ENCODE measurements around the gene CSNK1D.
A peak's percentile ranks its signal among the peaks of the same experiment; 100 is the strongest.

CSNK1D gene

GRCh38 chr17:82320140-82320840 is 46.8 kb upstream of the CSNK1D start:
- ChIA-PET CTCF (interaction anchor here (0.6 to 2.8 kb wide), 14 partner anchors 11 to 117 kb away, joined by 3 to 27 read pairs (median 5); no protein-coding TSS in a partner anchor), POLR2A (no interaction called here)
- Histone ChIP-seq H3K4me3 (ENCODE audit: low read depth, low read length) (no peak overlapping the region), H3K36me3 (ENCODE audit: control insufficient read depth in 2 of 2, insufficient read depth in 1 of 2, low read length in 2 of 2) (no peaks in the 10 kb centered on the region), H3K4me1 (ENCODE audit: control insufficient read depth, insufficient read depth, low read length) (no peaks in the 10 kb centered on the region; the same call in 1 of the 2 replicates), H3K9me3 (ENCODE audit: control insufficient read depth, insufficient read depth, low read depth, low read length) (no peaks in the 10 kb centered on the region), H3K27ac (ENCODE audit: extremely low read depth, low read depth, low read length) (no peak overlapping the region)
- TF ChIP-seq ZBTB20 (tag by site-specific recombination; IDR thresholded peaks at IDR 0.05) (peak; percentile 93), ZNF223 (tag by site-specific recombination; IDR thresholded peaks at IDR 0.05) (no peak), HIC1 (tag by site-specific recombination; IDR thresholded peaks at IDR 0.05) (0 out of 2 replicates have a peak, but pooled peaks have one; percentile 27), ZNF146 (tag by site-specific recombination; IDR thresholded peaks at IDR 0.05) (no peak), ZNF311 (tag by site-specific recombination; IDR thresholded peaks at IDR 0.05; ENCODE audit: borderline replicate concordance) (no peak), ZNF248 (tag by site-specific recombination; IDR thresholded peaks at IDR 0.05) (no peak), KLF1 (tag by site-specific recombination; IDR thresholded peaks at IDR 0.05) (no peak)

GRCh38 chr17:82319619-82320062 is 46.1 kb upstream of the CSNK1D start:
- 0 out of 2 replicates have a peak, but pooled peaks have one; percentile 15 for TF ChIP-seq SCRT1 (tag by site-specific recombination; IDR thresholded peaks at IDR 0.05; ENCODE audit: borderline replicate concordance)
- no peak for TF ChIP-seq ZBTB20 (tag by site-specific recombination; IDR thresholded peaks at IDR 0.05)
- TF ChIP-seq ZNF2 (tag by site-specific recombination; IDR thresholded peaks at IDR 0.05): 0 out of 2 replicates have a peak, but pooled peaks have one; percentile 29
- TF ChIP-seq ZNF596 (tag by site-specific recombination; IDR thresholded peaks at IDR 0.05): no peak
- peak; percentile 54; the same call in 1 of the 2 replicates for TF ChIP-seq ZNF18 (tag by site-specific recombination; IDR thresholded peaks at IDR 0.05)
- TF ChIP-seq SP3 (tag by site-specific recombination; IDR thresholded peaks at IDR 0.05): no peak
- no peak for TF ChIP-seq ZNF184 (tag by site-specific recombination; IDR thresholded peaks at IDR 0.05)
- no peak for TF ChIP-seq ELK4 (IDR thresholded peaks at IDR 0.05; ENCODE audit: borderline replicate concordance, low read depth, low read length)
- Histone ChIP-seq H3K36me3 (ENCODE audit: control insufficient read depth in 2 of 2, insufficient read depth in 1 of 2, low read length in 2 of 2) (no peaks in the 10 kb centered on the region), H3K4me3 (ENCODE audit: low read depth, low read length) (no peak overlapping the region), H3K4me1 (ENCODE audit: control insufficient read depth, insufficient read depth, low read length) (no peaks in the 10 kb centered on the region; the same call in 1 of the 2 replicates), H3K27ac (ENCODE audit: extremely low read depth, low read depth, low read length) (no peak overlapping the region), H3K9me3 (ENCODE audit: control insufficient read depth, insufficient read depth, low read depth, low read length) (no peaks in the 10 kb centered on the region)
- POLR2A ChIA-PET: no interaction called here
- CTCF ChIA-PET: interaction anchor here (2.8 kb wide), 1 partner anchor 84 kb away, joined by 27 read pairs; no protein-coding TSS in a partner anchor

GRCh38 chr17:82318772-82319606 is 45.5 kb upstream of the CSNK1D start:
- Histone ChIP-seq H3K4me1 (ENCODE audit: control insufficient read depth, insufficient read depth, low read length) (no peaks in the 10 kb centered on the region; the same call in 1 of the 2 replicates), H3K36me3 (ENCODE audit: control insufficient read depth in 2 of 2, insufficient read depth in 1 of 2, low read length in 2 of 2) (no peaks in the 10 kb centered on the region), H3K4me3 (ENCODE audit: low read depth, low read length) (no peak overlapping the region), H3K27ac (ENCODE audit: extremely low read depth, low read depth, low read length) (no peak overlapping the region), H3K9me3 (ENCODE audit: control insufficient read depth, insufficient read depth, low read depth, low read length) (no peaks in the 10 kb centered on the region)
- CTCF ChIA-PET: no interaction called here
- TF ChIP-seq TRIM28 (IDR thresholded peaks at IDR 0.05; ENCODE audit: borderline replicate concordance, low read length) (0 out of 2 replicates have a peak, but pooled peaks have one; percentile 9), ZNF214 (tag by site-specific recombination; IDR thresholded peaks at IDR 0.05; ENCODE audit: borderline replicate concordance) (no peak), ATF2 (tag by site-specific recombination; IDR thresholded peaks at IDR 0.05; ENCODE audit: low read depth) (no peak), ZNF792 (tag by site-specific recombination; IDR thresholded peaks at IDR 0.05) (no peak), ZNF248 (tag by site-specific recombination; IDR thresholded peaks at IDR 0.05) (no peak), ZNF416 (tag by site-specific recombination; IDR thresholded peaks at IDR 0.05) (no peak)
- POLR2A ChIA-PET: no interaction called here
